Parathyroid adenoma (tissue), 2 donors: Measurements from ENCODE around the gene DPF1.

Experiments used
- H2AFZ ChIP-seq: fragments of 300-600 bp; sonication (generic); one replicate; pipeline ENCODE4 v1.7.0; 2017; ENCODE audit warnings: antibody characterized with exemption, mild to moderate bottlenecking
- H3K27ac ChIP-seq: fragments of 300-600 bp; sonication (generic); one replicate; pipeline ENCODE4 v1.7.0; 2017
- H3K27me3 ChIP-seq: fragments of 300-600 bp; sonication (generic); one replicate; pipeline ENCODE4 v1.7.0; 2017; ENCODE audit warnings: low read length; ENCODE audit not compliant: control insufficient read depth, insufficient read depth
- H3K36me3 ChIP-seq: fragments of 300-600 bp; sonication (generic); one replicate; pipeline ENCODE4 v1.7.0; 2017; ENCODE audit warnings: low read length; ENCODE audit not compliant: control insufficient read depth, insufficient read depth
- H3K4me1 ChIP-seq: fragments of 300-600 bp; sonication (generic); one replicate; pipeline ENCODE4 v1.7.0; 2017; ENCODE audit warnings: control low read depth
- H3K4me2 ChIP-seq: fragments of 300-600 bp; sonication (generic); one replicate; pipeline ENCODE4 v1.7.0; 2017; ENCODE audit warnings: low read length
- H3K4me3 ChIP-seq: fragments of 300-600 bp; sonication (generic); one replicate; pipeline ENCODE4 v1.7.0; 2017; ENCODE audit warnings: low read depth, low read length
- H3K79me2 ChIP-seq: fragments of 300-600 bp; sonication (generic); one replicate; pipeline ENCODE4 v1.7.0; 2017; ENCODE audit warnings: control low read depth
- H3K9ac ChIP-seq: fragments of 300-600 bp; sonication (generic); one replicate; pipeline ENCODE4 v1.7.0; 2017; ENCODE audit warnings: mild to moderate bottlenecking
- H3K9me3 ChIP-seq: fragments of 300-600 bp; sonication (generic); one replicate; pipeline ENCODE4 v1.7.0; 2017; ENCODE audit warnings: low read length; ENCODE audit not compliant: control insufficient read depth
- CTCF ChIP-seq: fragments of 300-600 bp; sonication (generic); IDR thresholded peaks from one replicate; pipeline ENCODE4 v1.7.0; 2017; ENCODE audit warnings: antibody characterized with exemption, mild to moderate bottlenecking
- donor health status: primary hyperparathyroidism.

DPF1 gene

GRCh38 chr19:38267761-38268483, 43.9 kb upstream of the DPF1 start:
- H2AFZ ChIP-seq, result no peak overlapping the region
- peaks cover 9% of the 10 kb centered on the region for H3K4me1 ChIP-seq
- no peaks in the 10 kb centered on the region for H3K9me3 ChIP-seq
- no peak for TF ChIP-seq CTCF
- H3K4me3 ChIP-seq, result peak overlapping the region; percentile 11
- H3K27ac ChIP-seq, result peak overlapping the region; percentile 17
- no peaks in the 10 kb centered on the region for H3K27me3 ChIP-seq
- H3K9ac ChIP-seq, result no peak overlapping the region
- H3K4me2 ChIP-seq, result peak overlapping the region; percentile 98
- H3K36me3 ChIP-seq, result no peaks in the 10 kb centered on the region
- H3K79me2 ChIP-seq, result peaks cover 68% of the 10 kb centered on the region

- Histone ChIP-seq H3K9me3 (no peaks in the 10 kb centered on the region), H3K36me3 (no peaks in the 10 kb centered on the region), H3K27me3 (no peaks in the 10 kb centered on the region), H3K9ac (no peak overlapping the region), H3K27ac (peak overlapping the region; percentile 90), H2AFZ (no peak overlapping the region), H3K4me3 (peak overlapping the region; percentile 93), H3K79me2 (peaks cover 64% of the 10 kb centered on the region), H3K4me1 (peaks cover 9% of the 10 kb centered on the region), H3K4me2 (peak overlapping the region; percentile 98)
- TF ChIP-seq CTCF, result no peak
Observed at GRCh38 chr19:38266981-38267597, 43.1 kb upstream of the DPF1 start.

GRCh38 chr19:38265921-38266429, 42.0 kb upstream of the DPF1 start:
- no peak overlapping the region for H3K9ac ChIP-seq
- H3K36me3 ChIP-seq, result no peaks in the 10 kb centered on the region
- peak overlapping the region; percentile 90 for H3K27ac ChIP-seq
- H3K4me2 ChIP-seq, result peak overlapping the region; percentile 98
- no peaks in the 10 kb centered on the region for H3K27me3 ChIP-seq
- TF ChIP-seq CTCF, result no peak
- no peaks in the 10 kb centered on the region for H3K9me3 ChIP-seq
- peaks cover 9% of the 10 kb centered on the region for H3K4me1 ChIP-seq
- no peak overlapping the region for H2AFZ ChIP-seq
- peak overlapping the region; percentile 93 for H3K4me3 ChIP-seq
- peaks cover 53% of the 10 kb centered on the region for H3K79me2 ChIP-seq

GRCh38 chr19:38265213-38265861, 41.3 kb upstream of the DPF1 start:
- Histone ChIP-seq H3K9me3 (no peaks in the 10 kb centered on the region), H3K4me1 (peaks cover 7% of the 10 kb centered on the region), H3K9ac (peak overlapping the region; percentile 85), H2AFZ (peak overlapping the region; percentile 93), H3K27me3 (no peaks in the 10 kb centered on the region), H3K36me3 (no peaks in the 10 kb centered on the region), H3K79me2 (peaks cover 47% of the 10 kb centered on the region), H3K4me3 (peak overlapping the region; percentile 93), H3K4me2 (peak overlapping the region; percentile 98), H3K27ac (peak overlapping the region; percentile 90)
- no peak for TF ChIP-seq CTCF
